Measurements from ENCODE around the gene HIRIP3. TPM values are rescaled to one million over a fixed set of nuclear protein-coding genes. Genes with fewer than 3 reads are reported as not detected.

Gene HIRIP3
- total and polyA plus RNA-seq, 2 of the 8 experiments (the other 6 are each of a cell fraction or from before 2014, with no cell fraction given) = 11.9 to 18.5 TPM

DNA sequence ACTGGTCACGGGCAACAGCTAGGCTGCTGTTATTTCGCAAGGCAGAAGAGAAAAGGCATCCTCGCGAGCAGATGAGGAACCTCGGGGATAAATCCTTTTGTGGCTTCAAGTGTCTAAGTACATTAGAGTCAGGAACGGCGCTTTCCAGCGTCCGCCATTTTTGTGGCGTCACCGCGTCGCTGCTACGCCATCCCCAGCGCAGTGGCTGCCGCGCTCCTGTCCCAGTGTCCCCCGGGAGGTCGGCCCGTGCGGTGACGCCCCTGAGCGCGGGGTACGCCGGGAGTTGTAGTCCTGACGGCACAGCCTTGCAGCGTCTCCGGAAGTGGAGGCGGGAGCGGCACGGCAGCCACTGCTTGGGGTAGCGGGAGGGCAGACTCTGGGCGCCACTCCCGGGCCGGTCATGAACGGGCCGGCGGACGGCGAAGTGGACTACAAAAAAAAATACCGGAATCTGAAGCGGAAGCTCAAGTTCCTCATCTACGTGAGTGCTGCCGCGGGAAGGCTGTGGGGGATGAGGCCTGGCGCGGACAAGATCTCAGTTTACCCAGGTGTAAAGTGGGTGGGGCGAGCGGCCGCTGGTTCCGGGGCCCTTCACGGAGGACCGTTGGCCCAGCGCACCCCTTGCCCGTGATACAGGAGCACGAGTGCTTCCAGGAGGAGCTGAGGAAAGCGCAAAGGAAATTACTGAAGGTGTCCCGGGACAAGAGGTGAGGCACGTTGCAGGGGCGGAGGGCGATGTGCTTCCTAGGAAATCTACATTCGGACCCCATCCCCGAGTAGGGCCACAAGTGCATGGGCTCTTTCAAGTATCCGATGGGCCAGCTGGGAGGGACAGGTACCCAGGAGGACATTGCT is 721 bp upstream of the HIRIP3 start, which contains the start of gene INO80E (continued):
- TF ChIP-seq, protein P1, sequence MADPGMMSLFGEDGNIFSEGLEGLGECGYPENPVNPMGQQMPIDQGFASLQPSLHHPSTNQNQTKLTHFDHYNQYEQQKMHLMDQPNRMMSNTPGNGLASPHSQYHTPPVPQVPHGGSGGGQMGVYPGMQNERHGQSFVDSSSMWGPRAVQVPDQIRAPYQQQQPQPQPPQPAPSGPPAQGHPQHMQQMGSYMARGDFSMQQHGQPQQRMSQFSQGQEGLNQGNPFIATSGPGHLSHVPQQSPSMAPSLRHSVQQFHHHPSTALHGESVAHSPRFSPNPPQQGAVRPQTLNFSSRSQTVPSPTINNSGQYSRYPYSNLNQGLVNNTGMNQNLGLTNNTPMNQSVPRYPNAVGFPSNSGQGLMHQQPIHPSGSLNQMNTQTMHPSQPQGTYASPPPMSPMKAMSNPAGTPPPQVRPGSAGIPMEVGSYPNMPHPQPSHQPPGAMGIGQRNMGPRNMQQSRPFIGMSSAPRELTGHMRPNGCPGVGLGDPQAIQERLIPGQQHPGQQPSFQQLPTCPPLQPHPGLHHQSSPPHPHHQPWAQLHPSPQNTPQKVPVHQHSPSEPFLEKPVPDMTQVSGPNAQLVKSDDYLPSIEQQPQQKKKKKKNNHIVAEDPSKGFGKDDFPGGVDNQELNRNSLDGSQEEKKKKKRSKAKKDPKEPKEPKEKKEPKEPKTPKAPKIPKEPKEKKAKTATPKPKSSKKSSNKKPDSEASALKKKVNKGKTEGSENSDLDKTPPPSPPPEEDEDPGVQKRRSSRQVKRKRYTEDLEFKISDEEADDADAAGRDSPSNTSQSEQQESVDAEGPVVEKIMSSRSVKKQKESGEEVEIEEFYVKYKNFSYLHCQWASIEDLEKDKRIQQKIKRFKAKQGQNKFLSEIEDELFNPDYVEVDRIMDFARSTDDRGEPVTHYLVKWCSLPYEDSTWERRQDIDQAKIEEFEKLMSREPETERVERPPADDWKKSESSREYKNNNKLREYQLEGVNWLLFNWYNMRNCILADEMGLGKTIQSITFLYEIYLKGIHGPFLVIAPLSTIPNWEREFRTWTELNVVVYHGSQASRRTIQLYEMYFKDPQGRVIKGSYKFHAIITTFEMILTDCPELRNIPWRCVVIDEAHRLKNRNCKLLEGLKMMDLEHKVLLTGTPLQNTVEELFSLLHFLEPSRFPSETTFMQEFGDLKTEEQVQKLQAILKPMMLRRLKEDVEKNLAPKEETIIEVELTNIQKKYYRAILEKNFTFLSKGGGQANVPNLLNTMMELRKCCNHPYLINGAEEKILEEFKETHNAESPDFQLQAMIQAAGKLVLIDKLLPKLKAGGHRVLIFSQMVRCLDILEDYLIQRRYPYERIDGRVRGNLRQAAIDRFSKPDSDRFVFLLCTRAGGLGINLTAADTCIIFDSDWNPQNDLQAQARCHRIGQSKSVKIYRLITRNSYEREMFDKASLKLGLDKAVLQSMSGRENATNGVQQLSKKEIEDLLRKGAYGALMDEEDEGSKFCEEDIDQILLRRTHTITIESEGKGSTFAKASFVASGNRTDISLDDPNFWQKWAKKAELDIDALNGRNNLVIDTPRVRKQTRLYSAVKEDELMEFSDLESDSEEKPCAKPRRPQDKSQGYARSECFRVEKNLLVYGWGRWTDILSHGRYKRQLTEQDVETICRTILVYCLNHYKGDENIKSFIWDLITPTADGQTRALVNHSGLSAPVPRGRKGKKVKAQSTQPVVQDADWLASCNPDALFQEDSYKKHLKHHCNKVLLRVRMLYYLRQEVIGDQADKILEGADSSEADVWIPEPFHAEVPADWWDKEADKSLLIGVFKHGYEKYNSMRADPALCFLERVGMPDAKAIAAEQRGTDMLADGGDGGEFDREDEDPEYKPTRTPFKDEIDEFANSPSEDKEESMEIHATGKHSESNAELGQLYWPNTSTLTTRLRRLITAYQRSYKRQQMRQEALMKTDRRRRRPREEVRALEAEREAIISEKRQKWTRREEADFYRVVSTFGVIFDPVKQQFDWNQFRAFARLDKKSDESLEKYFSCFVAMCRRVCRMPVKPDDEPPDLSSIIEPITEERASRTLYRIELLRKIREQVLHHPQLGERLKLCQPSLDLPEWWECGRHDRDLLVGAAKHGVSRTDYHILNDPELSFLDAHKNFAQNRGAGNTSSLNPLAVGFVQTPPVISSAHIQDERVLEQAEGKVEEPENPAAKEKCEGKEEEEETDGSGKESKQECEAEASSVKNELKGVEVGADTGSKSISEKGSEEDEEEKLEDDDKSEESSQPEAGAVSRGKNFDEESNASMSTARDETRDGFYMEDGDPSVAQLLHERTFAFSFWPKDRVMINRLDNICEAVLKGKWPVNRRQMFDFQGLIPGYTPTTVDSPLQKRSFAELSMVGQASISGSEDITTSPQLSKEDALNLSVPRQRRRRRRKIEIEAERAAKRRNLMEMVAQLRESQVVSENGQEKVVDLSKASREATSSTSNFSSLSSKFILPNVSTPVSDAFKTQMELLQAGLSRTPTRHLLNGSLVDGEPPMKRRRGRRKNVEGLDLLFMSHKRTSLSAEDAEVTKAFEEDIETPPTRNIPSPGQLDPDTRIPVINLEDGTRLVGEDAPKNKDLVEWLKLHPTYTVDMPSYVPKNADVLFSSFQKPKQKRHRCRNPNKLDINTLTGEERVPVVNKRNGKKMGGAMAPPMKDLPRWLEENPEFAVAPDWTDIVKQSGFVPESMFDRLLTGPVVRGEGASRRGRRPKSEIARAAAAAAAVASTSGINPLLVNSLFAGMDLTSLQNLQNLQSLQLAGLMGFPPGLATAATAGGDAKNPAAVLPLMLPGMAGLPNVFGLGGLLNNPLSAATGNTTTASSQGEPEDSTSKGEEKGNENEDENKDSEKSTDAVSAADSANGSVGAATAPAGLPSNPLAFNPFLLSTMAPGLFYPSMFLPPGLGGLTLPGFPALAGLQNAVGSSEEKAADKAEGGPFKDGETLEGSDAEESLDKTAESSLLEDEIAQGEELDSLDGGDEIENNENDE (IDR thresholded peaks at IDR 0.05; ENCODE audit: insufficient replicate concordance, low read length) = no peak
- TF ChIP-seq MAFK (IDR thresholded peaks at IDR 0.05; ENCODE audit: low read depth, low read length) (no peak), HDAC2 (IDR thresholded peaks at IDR 0.05; ENCODE audit: borderline replicate concordance in 1 of 2, low read depth in 2 of 2, low read length in 2 of 2) (0 out of 4 replicates have a peak, but pooled peaks of 1 of the 2 experiments have one; percentile 43), SAP30 (IDR thresholded peaks at IDR 0.05; ENCODE audit: insufficient read depth, insufficient replicate concordance, low read length) (peak; percentile 38), CEBPB (IDR thresholded peaks at IDR 0.05; ENCODE audit: low read depth, low read length) (no peak)
- TF ChIP-seq, protein P2, sequence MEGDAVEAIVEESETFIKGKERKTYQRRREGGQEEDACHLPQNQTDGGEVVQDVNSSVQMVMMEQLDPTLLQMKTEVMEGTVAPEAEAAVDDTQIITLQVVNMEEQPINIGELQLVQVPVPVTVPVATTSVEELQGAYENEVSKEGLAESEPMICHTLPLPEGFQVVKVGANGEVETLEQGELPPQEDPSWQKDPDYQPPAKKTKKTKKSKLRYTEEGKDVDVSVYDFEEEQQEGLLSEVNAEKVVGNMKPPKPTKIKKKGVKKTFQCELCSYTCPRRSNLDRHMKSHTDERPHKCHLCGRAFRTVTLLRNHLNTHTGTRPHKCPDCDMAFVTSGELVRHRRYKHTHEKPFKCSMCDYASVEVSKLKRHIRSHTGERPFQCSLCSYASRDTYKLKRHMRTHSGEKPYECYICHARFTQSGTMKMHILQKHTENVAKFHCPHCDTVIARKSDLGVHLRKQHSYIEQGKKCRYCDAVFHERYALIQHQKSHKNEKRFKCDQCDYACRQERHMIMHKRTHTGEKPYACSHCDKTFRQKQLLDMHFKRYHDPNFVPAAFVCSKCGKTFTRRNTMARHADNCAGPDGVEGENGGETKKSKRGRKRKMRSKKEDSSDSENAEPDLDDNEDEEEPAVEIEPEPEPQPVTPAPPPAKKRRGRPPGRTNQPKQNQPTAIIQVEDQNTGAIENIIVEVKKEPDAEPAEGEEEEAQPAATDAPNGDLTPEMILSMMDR (IDR thresholded peaks at IDR 0.05; ENCODE audit: control extremely low read depth in 1 of 3, insufficient read depth in 1 of 3, low read depth in 1 of 3, low read length in 3 of 3) = no peak
